DMS153 (cell line): Measurements from ENCODE around the gene CCNT2.
"Not testable (repeated sequence)": the region's sequence is repeated elsewhere in the genome, so short reads cannot be mapped to it uniquely, and the experiment has no call there.

ENCODE experiments used
- DNase-seq: peaks from one replicate; lab custom pipeline; 2025; lab: John Stamatoyannopoulos, UW

CCNT2 gene

DNA sequence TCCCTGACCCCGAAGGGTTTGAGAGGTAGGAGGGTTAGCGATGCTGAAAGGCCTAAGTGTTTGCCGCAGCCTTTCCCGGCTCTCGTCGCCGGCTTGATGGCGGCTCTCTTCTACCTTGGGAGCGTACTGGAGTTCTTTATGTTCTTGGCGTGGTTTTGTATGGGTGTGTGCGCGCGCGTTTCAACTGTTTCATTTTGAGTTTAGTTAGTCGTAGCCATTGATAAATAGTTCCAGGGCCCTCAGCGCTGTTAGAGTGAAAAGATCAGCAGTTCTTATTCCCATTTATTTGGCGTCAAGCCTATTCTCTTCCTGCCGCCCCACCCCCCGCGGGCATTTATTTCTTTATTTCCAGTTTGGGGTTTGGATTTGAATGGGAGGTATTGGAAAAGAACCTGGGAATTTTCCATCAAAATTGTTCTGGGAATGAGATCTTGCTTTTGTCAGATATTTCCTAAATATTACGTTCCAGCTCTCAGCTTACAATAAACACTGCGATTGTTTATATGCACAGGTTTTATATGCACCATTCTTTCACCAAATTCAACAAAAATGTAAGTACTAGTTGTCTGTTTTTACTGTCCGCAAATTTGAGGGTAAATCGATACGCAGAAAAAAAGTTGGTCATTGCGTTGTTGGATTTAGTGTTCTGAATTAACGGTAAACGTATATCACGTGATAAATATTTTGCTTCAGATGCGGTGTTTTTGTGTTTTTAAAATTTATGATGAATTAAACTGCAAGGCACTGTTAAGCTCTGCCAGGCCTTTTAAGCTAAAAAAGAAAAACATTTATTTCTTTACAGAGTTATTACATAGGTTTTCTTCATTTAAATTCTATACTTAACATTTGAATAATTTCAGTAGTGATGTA is 954 bp downstream of the CCNT2 start:
- no peak for DNase-seq

DNA sequence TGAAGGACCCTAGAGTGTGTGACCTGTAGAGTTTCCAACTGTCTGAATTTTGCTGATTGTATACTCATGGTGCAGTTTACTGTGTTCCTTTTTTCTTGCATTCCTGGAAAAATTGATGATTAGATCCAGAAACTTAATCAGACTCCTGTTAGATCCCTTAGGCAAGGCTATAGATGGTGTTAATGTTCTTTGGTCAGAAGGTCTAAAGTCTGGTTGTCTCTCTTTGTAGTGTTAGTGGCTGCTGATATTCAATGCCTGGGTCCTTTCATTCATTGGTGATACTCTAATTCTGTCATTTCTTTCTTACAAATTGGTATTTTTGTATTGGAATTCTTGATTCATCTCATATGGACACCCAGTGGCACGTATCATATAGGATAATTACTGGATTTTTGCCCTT is 6.3 kb downstream of the CCNT2 start:
- DNase-seq, result no peak

DNA sequence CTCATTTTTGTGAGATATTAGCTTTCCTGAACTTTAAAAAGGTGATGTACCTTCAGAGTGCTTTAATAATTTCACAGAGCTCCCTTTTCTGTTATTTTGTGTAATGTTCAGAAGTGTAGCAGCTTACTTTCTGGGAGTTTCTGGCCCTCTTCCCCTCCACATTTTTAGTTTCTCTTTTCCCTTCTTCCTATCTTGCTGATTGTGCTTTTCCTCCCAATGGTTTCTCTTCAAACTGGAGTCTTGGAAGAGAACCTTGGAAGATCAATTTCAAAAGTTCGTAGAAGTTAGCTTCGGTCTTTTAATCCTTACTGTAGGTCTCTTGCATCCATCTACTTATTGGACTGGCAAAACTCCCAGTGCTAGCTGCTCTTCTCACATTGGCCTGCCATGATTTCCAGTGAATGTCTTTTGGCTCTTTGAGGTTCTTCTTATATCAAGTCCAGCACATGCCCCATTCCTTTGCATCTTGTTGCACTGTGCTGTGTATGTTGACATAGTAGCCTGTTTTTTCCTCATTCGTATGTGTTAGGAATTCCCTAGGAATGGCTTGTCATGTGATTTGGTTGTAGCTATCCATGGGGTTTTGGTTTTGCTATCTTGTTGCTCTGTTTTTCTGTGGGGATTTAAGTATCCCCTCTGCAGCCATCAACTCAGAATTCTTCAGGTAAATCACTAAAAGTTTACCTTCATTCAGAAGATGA is 7.8 kb downstream of the CCNT2 start:
- DNase-seq, result no peak

DNA sequence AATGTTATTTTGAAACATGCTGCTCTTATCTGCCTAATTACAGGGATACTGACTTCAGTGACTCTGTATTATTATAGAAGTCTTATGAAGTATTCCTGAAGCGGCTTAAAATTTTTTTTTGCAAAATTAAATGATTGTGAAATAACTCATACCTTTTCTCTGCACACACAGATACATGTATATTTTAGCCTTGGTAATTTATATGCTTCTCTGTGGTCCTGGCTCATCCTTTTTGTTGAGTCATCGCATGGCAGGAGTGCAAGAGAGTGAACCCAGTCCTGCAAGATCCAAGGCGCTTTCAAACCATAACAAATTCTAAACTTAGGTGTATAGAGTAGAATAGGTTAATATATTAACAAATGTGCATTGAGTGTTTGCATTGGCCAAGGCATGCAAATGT is 8.6 kb downstream of the CCNT2 start:
- no peak for DNase-seq

DNA sequence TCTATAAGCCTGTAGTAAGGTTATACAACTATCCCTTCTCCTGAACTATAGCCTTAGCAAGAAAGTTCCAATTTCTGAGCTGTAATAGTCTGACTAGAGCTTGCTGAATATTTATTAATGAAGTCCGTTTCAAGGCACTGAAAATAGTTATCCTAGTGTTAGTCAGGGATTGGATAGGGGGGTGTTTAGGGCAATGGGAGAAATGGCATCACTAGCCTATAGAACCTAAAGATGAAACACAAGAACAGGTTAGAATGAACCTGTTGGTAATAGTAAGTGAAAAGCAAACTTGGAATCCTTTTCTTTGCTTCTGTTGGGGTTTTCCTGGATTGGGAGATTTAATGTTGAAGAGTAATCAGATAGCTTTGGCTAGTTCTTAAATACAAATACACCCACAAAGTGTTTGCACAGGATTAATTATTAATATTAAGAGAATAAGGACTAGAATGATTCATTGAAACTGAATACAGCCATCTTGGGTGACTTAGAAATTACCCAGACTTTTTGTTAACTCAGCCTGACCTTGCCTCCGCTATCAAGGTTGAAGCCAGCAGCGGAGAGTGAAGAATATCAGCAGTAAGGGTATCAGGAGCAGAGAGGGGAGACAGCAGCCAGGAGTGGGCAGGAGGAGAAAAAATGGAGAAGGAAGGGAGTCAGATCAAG is 14.4 kb downstream of the CCNT2 start:
- no peak for DNase-seq

DNA sequence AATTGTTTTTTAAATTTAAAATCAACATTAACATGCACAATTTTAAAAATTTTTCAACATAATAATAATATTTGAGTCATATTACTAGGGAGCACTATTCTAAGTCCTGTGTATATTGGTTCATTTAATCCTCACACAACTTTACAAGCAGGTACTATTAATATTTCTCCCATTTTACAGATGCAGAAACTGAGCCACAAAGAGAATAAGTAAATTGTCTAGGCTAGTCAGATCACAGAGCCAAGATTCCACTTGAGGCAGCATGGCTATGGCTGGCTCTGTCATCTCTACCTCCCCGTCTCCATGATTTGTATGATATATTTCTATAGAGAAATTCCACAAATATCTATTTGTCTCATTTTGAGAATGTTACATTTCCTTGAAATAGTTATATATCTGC is 15.1 kb downstream of the CCNT2 start:
- DNase-seq, result no peak

DNA sequence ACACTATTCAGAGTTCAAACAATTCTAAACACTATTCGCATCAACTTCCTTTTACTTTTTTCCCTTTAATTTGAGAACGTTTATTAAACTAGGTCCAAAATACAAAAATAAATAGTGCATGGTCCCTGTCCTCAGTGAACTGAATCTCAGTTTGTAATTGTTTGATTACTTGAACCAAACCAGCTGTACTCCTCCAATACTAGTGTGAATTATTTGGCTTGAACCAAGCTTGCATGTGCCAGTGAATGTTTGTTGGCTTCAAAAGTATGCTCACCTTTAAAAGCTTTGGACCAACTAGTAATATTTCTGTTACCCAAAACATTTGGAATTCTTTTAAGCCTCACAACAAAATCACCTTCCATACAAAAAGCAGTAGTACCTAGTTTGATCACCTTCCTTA is 15.5 kb downstream of the CCNT2 start:
- DNase-seq, result no peak

DNA sequence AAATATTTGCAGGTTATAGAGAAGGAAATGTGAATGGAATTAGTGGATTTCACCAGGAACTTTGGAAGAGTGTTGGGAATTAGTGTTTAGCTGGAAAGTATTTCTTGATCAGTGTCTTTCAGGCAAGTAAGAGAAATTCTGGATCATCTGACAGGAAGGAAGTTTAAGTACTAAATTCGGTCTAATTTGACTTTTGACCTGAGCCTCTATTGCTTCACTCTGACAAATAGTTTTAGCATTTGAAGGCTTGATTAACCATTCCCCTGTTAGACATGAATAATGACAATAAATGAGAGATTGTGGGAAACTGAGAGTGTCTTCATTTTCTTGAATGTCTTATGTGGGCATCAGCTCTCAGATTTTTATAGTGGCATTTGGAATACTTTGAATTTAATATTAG is 16.0 kb downstream of the CCNT2 start:
- DNase-seq, result no peak

DNA sequence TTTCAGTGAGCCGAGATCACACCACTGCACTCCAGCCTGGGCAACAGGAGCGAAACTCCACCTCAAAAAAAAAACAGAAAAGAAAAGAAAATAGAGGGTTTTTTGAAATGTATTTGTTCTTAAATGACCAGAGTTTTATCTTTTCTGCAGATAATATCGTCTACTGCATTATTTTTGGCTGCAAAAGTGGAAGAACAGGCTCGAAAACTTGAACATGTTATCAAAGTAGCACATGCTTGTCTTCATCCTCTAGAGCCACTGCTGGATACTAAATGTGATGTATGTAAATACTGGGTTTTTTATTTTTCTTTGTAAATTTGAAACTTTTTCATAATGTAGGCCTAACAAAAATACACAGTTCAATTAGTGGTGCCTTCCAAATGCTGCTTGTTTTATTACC is 18.1 kb downstream of the CCNT2 start:
- DNase-seq, result no peak

DNA sequence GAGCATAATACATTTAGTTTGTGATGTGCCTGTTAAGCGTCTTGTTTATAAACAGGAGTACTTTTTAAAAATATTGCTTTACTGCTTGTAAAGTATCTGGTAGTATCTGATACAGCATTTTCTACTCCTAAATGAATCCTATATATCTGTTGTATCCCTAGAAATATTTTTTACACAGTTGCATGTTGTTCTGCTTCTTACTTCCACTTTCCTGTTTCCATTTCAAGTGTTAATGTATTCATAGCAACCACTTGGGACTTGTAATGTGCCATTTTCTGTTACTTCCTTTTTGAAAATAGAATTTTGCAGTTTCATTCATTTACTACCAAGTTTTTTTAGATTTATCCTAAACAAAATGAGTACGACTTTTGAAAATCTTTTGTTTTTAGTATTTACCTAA is 24.9 kb downstream of the CCNT2 start:
- no peak for DNase-seq

DNA sequence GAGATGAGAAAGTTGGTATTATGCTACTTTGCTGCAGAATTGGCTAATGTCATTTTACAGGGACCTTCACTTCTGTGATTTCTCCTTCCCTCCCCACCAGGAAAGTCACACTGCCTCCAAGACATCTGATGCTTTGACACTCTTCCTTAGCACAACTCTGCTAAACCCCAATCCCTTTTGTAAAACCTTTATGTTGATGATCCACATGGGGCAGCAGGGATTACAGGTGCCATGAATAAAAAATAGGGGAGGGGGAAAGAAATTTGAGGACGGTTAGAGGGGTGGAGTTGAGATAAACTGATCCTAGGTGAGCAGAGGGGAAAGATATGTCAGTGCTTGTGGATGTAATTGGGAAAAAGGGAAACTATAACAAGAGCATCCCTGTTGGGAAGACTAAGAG is 26.4 kb downstream of the CCNT2 start:
- DNase-seq, result no peak

DNA sequence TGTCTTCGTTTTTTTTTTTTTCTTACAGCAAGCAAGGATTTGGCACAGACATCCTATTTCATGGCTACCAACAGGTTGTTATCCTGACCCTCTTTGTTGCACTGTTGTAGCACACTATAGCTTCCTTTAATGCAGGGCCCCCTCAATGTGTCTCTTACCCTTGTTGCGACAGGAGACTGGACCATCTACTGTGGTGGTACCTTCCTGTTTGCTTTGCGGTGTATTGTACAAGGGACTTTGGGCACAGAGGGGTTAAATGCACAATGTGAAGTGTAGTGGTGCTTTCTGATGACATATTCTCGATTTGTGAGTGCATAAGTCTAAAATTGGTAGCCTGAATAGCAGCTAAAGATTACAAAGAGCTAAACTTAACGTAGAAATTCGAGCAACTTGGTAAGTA is 27.5 kb downstream of the CCNT2 start:
- DNase-seq, result no peak

DNA sequence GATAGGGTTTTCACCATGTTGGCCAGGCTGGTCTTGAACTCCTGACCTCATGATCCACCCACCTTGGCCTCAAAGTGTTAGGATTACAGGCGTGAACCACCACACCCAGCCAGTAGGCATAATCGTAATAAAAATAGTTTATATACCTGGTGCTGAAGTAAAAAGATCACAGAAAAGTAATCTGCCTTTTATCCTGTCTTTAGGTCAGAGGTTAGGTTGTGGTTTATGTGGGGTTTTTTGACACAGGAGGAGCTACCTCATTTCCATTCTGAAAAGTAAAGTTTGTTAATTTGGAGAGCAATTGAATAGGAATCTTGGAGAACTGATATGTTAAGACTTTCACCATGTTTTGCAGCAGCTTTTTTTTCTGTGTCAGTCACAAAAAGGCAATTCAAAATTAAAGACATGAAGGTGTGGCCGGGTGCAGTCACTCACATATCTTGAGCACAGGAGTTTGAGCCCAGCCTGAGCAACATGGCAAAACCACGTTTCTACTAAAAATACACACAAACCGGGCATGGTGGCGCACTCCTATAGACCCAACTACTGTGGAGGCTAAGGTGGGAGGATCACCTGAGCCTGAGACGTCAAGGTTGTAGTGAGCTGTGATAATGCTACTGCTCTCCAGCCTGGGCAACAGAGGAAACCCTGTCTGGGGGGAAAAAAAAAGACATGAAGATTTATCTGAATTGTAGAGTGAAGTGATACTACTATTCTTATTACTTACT is 31.5 kb downstream of the CCNT2 start:
- DNase-seq, result no peak

DNA sequence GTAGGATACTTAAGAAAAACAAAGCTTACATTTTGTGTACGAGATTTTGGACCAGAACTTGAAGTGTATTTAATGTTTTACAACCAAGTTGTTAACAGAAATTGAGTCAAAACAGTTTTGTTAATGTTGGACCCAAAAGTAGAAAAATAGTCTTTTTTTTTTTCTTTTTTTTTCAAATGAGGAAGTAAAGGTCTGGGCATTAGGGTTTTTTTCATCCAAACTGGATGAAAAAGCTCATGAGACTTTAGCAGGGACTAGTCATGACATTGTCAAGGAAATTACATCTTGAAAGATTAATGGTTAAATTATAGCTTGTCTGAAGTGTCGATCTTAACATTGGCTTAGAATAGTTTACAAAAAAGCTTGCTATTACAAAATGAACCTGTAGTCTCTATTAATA is 32.3 kb downstream of the CCNT2 start:
- no peak for DNase-seq

DNA sequence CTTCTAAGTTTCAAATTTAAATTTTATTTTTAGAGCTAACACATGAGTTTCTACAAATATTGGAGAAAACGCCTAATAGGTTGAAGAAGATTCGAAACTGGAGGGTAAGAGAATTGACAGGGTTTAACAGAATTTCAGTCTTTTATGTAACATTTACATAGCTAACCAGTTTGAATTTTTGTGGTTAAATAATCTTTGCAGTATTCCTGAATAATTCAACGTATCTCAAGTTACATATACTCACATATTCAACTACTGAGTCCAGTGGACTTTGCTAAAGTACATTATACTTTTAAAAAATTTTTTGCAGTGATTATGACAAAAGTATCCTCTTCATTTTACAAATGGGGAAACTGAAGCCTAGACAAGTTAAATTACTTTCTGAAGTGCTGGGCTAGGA is 34.0 kb downstream of the CCNT2 start:
- DNase-seq, result no peak

DNA sequence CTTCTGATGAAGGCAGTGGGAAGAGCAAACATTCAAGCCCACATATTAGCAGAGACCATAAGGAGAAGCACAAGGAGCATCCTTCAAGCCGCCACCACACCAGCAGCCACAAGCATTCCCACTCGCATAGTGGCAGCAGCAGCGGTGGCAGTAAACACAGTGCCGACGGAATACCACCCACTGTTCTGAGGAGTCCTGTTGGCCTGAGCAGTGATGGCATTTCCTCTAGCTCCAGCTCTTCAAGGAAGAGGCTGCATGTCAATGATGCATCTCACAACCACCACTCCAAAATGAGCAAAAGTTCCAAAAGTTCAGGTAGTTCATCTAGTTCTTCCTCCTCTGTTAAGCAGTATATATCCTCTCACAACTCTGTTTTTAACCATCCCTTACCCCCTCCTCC is 35.4 kb downstream of the CCNT2 start:
- no peak for DNase-seq

DNA sequence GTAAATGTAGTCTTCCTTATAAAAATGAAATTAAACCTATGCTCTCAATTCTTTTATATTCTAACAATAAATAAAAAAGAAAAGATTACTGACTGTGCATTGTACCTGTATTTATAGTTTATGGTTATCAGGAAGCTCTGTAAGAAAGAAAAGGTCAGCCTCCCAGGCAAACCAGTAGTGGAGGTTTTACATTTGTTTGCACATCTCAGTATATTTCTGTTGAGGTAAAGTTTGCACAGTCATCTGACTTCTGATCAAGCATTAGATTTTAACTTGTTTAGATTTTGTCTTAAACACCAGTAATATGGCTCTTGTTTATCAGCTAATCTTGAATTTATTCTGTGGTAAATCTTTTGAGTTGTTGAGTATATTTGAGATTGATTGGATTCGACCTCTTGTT is 37.1 kb downstream of the CCNT2 start:
- DNase-seq, result no peak

DNA sequence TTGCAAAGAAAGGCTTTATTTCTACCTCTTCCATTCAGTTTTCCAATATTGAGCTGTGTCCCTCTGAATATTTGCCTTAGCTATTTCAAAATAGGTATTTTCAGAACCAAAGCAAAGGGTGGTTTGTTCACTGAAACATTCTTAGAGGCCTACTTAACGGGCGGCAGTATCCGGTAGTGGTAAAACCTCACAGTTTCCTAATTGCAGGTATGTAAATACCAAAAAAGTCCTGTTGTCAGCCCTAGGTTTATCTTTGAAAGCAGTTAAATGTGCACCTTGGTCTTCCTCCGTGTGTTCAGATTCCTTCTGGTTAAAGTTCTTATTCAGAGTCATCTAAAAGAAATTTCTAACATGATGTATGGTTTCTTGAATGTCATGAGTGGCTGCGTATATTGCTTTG is 38.9 kb downstream of the CCNT2 start:
- no peak for DNase-seq

DNA sequence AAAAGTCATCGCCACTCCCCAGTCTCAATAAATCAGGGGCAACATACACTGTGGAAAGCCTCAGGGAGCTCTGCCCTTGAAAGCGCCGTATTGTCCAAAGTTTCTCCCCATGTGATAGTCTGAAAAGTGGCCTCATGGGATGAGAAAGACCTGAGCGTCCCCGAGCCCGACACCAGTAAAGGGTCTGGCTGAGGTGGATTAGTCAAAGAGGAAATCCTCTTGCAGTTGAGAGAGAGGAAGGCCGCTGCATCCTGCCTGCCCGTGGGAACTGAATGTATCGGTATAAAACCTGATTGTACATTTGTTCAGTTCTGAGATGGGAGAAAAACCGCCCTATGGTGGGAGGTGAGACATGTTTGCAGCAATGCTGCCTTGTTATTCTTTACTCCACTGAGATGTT is 48.5 kb downstream of the CCNT2 start:
- not testable (repeated sequence) for DNase-seq

DNA sequence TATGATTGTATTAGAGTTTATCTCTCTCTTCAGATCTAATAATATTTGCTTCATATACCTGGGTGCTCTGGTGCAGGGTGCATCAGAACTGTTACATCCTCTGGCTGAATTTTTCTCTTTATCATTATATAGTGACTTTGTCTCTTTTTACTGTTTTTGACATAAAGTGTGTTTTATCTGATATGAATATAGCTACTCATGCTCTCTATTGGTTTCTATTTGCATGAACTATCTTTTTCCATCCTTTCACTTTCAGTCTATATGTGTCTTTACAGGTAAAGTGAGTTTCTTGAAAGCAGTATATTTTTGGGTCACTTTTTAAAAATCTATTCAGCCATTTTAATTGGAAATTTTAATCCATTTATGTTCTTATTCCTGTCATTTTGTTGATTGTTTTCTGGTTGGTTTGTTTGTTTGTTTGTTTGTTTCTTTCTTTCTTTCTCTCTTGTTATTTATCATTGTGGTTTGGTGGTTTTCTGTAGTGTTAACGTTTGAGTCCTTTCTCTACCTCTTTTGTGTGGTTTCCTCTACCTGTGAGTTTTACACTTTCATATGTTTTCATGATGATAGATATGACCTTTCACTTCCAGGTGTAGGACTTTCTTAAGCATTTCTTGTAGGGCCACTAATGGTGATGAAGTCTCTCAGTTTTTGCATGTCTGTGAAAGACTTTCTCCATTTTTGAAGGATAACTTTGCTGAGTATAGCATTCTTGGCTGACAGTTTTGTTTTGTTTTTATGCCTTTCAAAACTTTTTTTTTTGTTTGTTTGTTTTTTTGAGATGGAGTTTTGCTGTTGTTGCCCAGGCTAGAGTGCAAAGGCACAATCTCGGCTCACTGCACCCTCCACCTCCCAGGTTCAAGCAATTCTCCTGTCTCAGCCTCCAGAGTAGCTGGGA is 54.9 kb downstream of the CCNT2 start:
- DNase-seq, result no peak

DNA sequence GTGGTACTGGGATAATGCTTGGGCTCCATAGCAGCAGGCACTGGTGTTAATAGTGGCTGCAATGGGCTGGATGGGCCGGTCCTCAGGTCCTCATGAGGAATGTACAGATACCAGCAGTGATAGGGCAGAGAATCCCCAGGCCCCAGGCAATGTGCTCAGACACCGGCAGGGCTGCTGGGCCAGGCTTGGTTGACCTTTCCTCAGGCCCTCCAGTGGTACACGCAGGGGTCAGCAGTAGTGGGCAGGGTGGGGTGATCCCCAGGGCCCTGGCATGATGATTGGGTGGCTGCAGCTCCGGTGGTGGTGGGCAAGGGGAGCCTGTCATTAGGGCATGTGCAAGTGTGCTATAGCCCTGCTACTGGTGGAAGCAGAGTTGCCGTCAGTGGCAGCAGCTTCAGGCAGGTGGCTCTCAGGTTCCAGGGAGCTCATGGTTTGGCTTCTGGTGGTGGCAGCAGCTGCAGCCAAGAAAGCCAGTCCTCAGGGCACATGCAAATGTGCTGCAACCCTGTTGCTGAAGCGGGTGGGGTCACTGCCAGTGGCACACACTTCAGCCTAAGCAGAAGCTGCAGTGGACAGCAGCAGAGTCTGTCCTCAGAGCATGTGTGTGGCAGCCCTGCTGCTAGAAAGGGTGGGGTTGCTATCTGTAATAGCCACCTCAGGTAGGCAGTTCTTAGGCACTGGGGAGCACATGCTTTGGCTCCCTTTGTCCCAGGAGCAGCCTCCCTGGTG is 56.8 kb downstream of the CCNT2 start:
- DNase-seq, result no peak
